Raji (cell line): ENCODE measurements around the gene ZNF787.

Source experiments
- POLR2A ChIP-seq: IDR thresholded peaks from 2 replicates; pipeline ENCODE4 v1.6.1; 2011; ENCODE audit warnings: low read depth, low read length, control low read depth; ENCODE audit not compliant: insufficient read depth

The ZNF787 gene

GRCh38 chr19:56133858-56134653 is 13.0 kb upstream of the ZNF787 start:
- TF ChIP-seq POLR2A, result no peak

- no peak for TF ChIP-seq POLR2A
Measured at GRCh38 chr19:56132316-56132822, 11.3 kb upstream of the ZNF787 start.

GRCh38 chr19:56131651-56132050 is 10.6 kb upstream of the ZNF787 start:
- no peak for TF ChIP-seq POLR2A

- TF ChIP-seq POLR2A, result no peak
Measured at GRCh38 chr19:56130006-56130405, 8.9 kb upstream of the ZNF787 start.

GRCh38 chr19:56126983-56127780 is 6.1 kb upstream of the ZNF787 start:
- TF ChIP-seq POLR2A, result no peak

- TF ChIP-seq POLR2A, result no peak
Measured at GRCh38 chr19:56125806-56126590, 4.9 kb upstream of the ZNF787 start.

GRCh38 chr19:56124578-56124977 is 3.5 kb upstream of the ZNF787 start:
- TF ChIP-seq POLR2A, result no peak

- no peak for TF ChIP-seq POLR2A
Measured at GRCh38 chr19:56123266-56123891, 2.3 kb upstream of the ZNF787 start.

GRCh38 chr19:56120371-56121179 is 520 bp downstream of the ZNF787 start:
- TF ChIP-seq POLR2A, result peak; percentile 65

- no peak for TF ChIP-seq POLR2A
Measured at GRCh38 chr19:56120002-56120370, 1.1 kb downstream of the ZNF787 start.

GRCh38 chr19:56119582-56119978 is 1.5 kb downstream of the ZNF787 start:
- TF ChIP-seq POLR2A, result no peak

GRCh38 chr19:56118666-56119581 is 2.2 kb downstream of the ZNF787 start:
- TF ChIP-seq POLR2A, result no peak

GRCh38 chr19:56117889-56118288 is 3.2 kb downstream of the ZNF787 start:
- no peak for TF ChIP-seq POLR2A
